ENCODE results near the gene ZNF618. TPM values are rescaled to one million over a fixed set of nuclear protein-coding genes. Genes with fewer than 3 reads are reported as not detected.
A peak's percentile ranks its signal among the peaks of the same experiment; 100 is the strongest.

ZNF618 gene
- total and polyA plus RNA-seq, 8 donors = 5.1 to 14.0 (median 8.1) TPM

DNA sequence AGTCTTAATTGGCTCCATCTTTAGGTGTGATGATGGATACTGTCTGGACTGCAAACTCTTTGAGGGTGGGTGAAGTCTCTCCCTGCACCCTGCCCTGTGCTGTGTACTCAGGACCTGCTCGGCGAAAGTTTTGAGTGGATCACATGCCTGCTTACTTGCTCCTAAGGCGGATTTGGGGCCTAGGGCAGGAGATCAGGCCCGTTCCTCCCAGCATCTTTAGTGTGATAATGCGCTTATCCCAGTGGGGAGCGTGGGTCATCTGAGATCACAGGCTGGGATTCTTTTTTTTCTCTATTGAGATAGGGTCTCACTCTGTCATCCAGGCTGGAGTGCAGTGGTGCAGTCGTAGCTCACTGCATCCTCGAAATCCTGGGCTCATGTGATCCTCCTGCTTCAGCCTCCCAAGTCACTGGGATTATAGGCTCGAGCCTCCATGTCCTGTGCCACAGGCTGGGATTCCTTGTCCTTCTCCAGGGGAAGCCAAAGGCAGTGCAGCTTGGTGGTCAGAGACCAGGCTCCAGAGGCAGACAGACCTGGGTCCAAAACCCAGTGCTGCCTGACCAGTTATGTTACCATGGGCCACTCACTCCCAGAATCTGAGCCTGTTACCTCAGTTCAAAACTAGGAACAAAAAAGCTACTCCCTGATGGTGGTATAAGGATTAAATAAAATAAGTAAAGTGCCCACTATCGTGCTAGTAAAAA, 59.7 kb downstream of the ZNF618 start:
- no peak for DNase-seq
- ATAC-seq = no peak
- Histone ChIP-seq H3K36me3 (no peaks in the 10 kb centered on the region), H3K4me1 (peaks cover 3 to 14% (median 7%) of the 10 kb centered on the region in 3 donors), H3K9me3 (no peaks in the 10 kb centered on the region), H3K27me3 (no peaks in the 10 kb centered on the region), H3K27ac (no peak overlapping the region), H3K4me3 (no peak overlapping the region)
- intact Hi-C loops (cut with DNase I) = no loop called here
- 93 to 97% methylated on average over 10 of the region's 10 CpGs for WGBS, 2 donors
- TF ChIP-seq, protein P1, sequence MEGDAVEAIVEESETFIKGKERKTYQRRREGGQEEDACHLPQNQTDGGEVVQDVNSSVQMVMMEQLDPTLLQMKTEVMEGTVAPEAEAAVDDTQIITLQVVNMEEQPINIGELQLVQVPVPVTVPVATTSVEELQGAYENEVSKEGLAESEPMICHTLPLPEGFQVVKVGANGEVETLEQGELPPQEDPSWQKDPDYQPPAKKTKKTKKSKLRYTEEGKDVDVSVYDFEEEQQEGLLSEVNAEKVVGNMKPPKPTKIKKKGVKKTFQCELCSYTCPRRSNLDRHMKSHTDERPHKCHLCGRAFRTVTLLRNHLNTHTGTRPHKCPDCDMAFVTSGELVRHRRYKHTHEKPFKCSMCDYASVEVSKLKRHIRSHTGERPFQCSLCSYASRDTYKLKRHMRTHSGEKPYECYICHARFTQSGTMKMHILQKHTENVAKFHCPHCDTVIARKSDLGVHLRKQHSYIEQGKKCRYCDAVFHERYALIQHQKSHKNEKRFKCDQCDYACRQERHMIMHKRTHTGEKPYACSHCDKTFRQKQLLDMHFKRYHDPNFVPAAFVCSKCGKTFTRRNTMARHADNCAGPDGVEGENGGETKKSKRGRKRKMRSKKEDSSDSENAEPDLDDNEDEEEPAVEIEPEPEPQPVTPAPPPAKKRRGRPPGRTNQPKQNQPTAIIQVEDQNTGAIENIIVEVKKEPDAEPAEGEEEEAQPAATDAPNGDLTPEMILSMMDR (IDR thresholded peaks at IDR 0.05) = no peak
- no peak for FAIRE-seq

DNA sequence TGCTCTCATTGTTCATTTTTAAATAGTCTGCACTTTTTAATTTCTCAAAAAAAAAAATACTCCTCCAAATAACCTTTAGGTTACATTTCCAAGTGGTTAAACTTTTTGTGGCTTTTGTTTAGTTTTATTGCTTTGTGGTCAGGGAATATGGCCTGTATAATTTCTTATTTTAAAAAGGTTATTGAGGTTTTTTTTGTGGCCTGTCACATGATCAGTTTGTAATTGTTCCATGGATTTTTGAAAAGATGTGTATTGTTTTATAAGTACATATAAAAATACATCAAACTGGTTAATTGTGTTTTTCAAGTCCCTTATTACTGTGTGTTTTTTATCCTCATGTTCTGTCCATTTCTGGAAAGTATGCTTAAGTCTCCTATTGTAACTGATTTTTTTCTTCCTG, 64.0 kb downstream of the ZNF618 start:
- H3K4me3 ChIP-seq = no peak overlapping the region
- TF ChIP-seq, protein P1 (IDR thresholded peaks at IDR 0.05) = no peak
- DNase-seq (no peak), ATAC-seq (no peak), FAIRE-seq (peak; percentile 56)
- no peaks in the 10 kb centered on the region for H3K27me3 ChIP-seq
- intact Hi-C loops (cut with DNase I) = no loop called here
- no peak overlapping the region for H3K27ac ChIP-seq
- peaks cover 3 to 9% (median 7%) of the 10 kb centered on the region in 3 donors for H3K4me1 ChIP-seq
- H3K36me3 ChIP-seq = no peaks in the 10 kb centered on the region
- no peaks in the 10 kb centered on the region for H3K9me3 ChIP-seq

DNA sequence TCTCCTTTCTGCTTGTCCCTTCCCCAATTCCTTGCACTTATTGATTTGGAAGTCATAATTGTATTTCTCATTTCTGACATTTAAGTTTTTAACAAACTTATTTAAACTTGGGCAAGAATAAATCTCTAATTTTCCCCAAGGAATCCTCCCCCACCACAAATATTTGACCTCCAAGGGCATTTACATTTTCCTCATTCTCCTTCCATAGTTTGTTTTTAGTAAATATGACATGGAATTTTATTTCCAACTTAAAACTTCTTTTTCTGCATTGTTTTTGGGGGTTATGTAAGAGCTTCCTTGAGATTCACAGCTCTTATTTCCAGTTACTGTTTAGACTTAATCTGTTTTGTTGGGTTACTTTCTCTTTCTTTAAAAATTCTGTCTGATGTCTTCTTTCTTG, 64.9 kb downstream of the ZNF618 start:
- Histone ChIP-seq H3K4me1 (peaks cover 3 to 9% (median 7%) of the 10 kb centered on the region in 3 donors), H3K9me3 (no peaks in the 10 kb centered on the region), H3K27me3 (no peaks in the 10 kb centered on the region), H3K4me3 (no peak overlapping the region), H3K27ac (no peak overlapping the region), H3K36me3 (no peaks in the 10 kb centered on the region)
- no peak for FAIRE-seq
- DNase-seq = no peak
- intact Hi-C loops (cut with DNase I) = no loop called here
- ATAC-seq = no peak
- TF ChIP-seq, protein P1 (IDR thresholded peaks at IDR 0.05) = no peak

DNA sequence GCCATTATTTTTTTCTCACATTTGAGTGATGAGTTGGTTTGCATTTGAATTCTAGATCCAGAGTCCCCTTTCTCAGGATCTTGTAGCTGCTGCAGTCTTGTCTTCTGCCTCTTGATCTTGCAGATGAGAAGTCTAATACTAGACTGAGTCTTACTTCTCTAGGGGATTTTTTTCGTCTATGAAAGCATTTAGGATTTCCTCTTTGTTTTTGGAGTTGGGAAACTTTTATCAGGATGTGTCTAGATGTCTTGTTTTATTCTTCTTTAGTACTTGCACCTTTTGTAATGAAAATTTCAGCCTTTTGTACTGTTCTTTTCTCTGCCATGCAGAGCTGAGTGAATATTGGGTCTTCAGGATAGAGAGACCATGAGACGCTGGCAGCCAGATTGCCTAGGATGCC, 65.4 kb downstream of the ZNF618 start:
- FAIRE-seq (no peak), ATAC-seq (peak in 1 of 4 donors; percentile 31)
- 88 to 95% methylated on average over 2 of the region's 2 CpGs for WGBS, 2 donors

More for the DNA sequence above, 65.4 kb downstream of the ZNF618 start:
- Histone ChIP-seq H3K4me3 (no peak overlapping the region), H3K27ac (no peak overlapping the region), H3K36me3 (no peaks in the 10 kb centered on the region), H3K9me3 (no peaks in the 10 kb centered on the region), H3K27me3 (no peaks in the 10 kb centered on the region), H3K4me1 (peaks cover 3 to 9% (median 7%) of the 10 kb centered on the region in 3 donors)
- TF ChIP-seq, protein P1 (IDR thresholded peaks at IDR 0.05) = no peak
- intact Hi-C loops (cut with DNase I) = no loop called here
- no peak for DNase-seq
